ENCODE data around the gene KCNIP4.

- TF ChIP-seq, protein P1, sequence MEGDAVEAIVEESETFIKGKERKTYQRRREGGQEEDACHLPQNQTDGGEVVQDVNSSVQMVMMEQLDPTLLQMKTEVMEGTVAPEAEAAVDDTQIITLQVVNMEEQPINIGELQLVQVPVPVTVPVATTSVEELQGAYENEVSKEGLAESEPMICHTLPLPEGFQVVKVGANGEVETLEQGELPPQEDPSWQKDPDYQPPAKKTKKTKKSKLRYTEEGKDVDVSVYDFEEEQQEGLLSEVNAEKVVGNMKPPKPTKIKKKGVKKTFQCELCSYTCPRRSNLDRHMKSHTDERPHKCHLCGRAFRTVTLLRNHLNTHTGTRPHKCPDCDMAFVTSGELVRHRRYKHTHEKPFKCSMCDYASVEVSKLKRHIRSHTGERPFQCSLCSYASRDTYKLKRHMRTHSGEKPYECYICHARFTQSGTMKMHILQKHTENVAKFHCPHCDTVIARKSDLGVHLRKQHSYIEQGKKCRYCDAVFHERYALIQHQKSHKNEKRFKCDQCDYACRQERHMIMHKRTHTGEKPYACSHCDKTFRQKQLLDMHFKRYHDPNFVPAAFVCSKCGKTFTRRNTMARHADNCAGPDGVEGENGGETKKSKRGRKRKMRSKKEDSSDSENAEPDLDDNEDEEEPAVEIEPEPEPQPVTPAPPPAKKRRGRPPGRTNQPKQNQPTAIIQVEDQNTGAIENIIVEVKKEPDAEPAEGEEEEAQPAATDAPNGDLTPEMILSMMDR (IDR thresholded peaks at IDR 0.05): no peak
- TF ChIP-seq POLR2A (IDR thresholded peaks at IDR 0.05): no peak
- TF ChIP-seq POLR2AphosphoS5 (IDR thresholded peaks at IDR 0.05): no peak
Measured at GRCh38 chr4:21476757-21477156, 471.8 kb downstream of the KCNIP4 start.
